PC-3 (cell line): ENCODE results near the gene PI4KA. TPM values are rescaled to one million over a fixed set of nuclear protein-coding genes. Genes with fewer than 3 reads are reported as not detected.
A peak's percentile ranks its signal among the peaks of the same experiment; 100 is the strongest.

Source experiments
- ATAC-seq: fragments of 200-7000 bp; cut with Tn5 transposase; 2 replicates; pipeline ENCODE4 v1.9.1; 2020; ENCODE audit warnings: mild to moderate bottlenecking, moderate library complexity
- Bru-seq: library from RNA; stranded (reverse); fragments of 400-500 nt; gene quantifications from one replicate; lab custom pipeline; 2021; lab: Mats Ljungman, UMichigan
- BruChase-seq, 2 experiments: library from RNA; stranded (reverse); fragments of 400-500 nt; gene quantifications; one replicate each; lab custom pipeline; 2021; lab: Mats Ljungman, UMichigan
- BruUV-seq: library from RNA; stranded (reverse); fragments of 400-500 nt; replicated peaks from 2 replicates; lab custom pipeline; 2021; lab: Mats Ljungman, UMichigan
- CTCF ChIA-PET: fragments of 300-600 bp; sonication (Branson Sonifier 250); formaldehyde crosslinking; loops from one replicate; lab custom pipeline; 2022; ENCODE audit warnings: antibody characterized with exemption; lab: Charles Lee
- POLR2A ChIA-PET: fragments of 300-600 bp; sonication (Branson Sonifier 250); formaldehyde crosslinking; loops from one replicate; lab custom pipeline; 2022; ENCODE audit warnings: antibody characterized with exemption; ENCODE audit not compliant: unreplicated experiment; lab: Charles Lee
- DNase-seq: peaks from one replicate; pipeline ENCODE4 v3.0.0-alpha.2; 2015
- H2AFZ ChIP-seq: fragments of 300-600 bp; sonication (generic); 2 replicates; pipeline ENCODE4 v1.6.0; 2016; ENCODE audit warnings: antibody characterized with exemption, low read length
- H3F3A ChIP-seq: fragments of 300-600 bp; sonication (generic); one replicate; pipeline ENCODE4 v1.6.0; 2017; ENCODE audit warnings: antibody characterized with exemption, low read length, control low read depth, mild to moderate bottlenecking; ENCODE audit not compliant: unreplicated experiment
- H3K27ac ChIP-seq: fragments of 300-600 bp; sonication (generic); 2 replicates; pipeline ENCODE4 v1.5.1; 2016; ENCODE audit warnings: mild to moderate bottlenecking, low read length
- H3K27me3 ChIP-seq: fragments of 300-600 bp; sonication (generic); 2 replicates; pipeline ENCODE4 v1.6.1; 2016; ENCODE audit warnings: low read length, mixed read lengths
- H3K36me3 ChIP-seq: fragments of 300-600 bp; sonication (generic); 2 replicates; pipeline ENCODE4 v1.6.1; 2016; ENCODE audit warnings: low read depth, mixed run types, low read length, mixed read lengths
- H3K4me1 ChIP-seq: fragments of 300-600 bp; sonication (generic); 2 replicates; pipeline ENCODE4 v1.5.1; 2016; ENCODE audit warnings: low read length; ENCODE audit not compliant: insufficient read depth
- H3K4me2 ChIP-seq: fragments of 300-600 bp; sonication (generic); 2 replicates; pipeline ENCODE4 v1.6.0; 2016; ENCODE audit warnings: low read length
- H3K4me3 ChIP-seq: fragments of 300-600 bp; sonication (generic); 2 replicates; pipeline ENCODE4 v1.5.1; 2016; ENCODE audit warnings: mild to moderate bottlenecking, low read length, mixed read lengths
- H3K79me2 ChIP-seq: fragments of 300-600 bp; sonication (generic); 2 replicates; pipeline ENCODE4 v1.6.1; 2017; ENCODE audit warnings: low read length, mixed read lengths
- H3K9ac ChIP-seq: fragments of 300-600 bp; sonication (generic); 2 replicates; pipeline ENCODE4 v1.6.0; 2016; ENCODE audit warnings: mild to moderate bottlenecking, low read length
- H3K9me2 ChIP-seq: fragments of 300-600 bp; sonication (generic); replicated peaks from 2 replicates; pipeline ENCODE4 v1.6.1; 2016; ENCODE audit warnings: mixed run types, low read length, mixed read lengths
- H3K9me3 ChIP-seq: fragments of 300-600 bp; sonication (generic); 2 replicates; pipeline ENCODE4 v1.6.1; 2016; ENCODE audit warnings: low read length, mixed read lengths
- H4K20me1 ChIP-seq: fragments of 300-600 bp; sonication (generic); 2 replicates; pipeline ENCODE4 v1.6.1; 2016; ENCODE audit warnings: low read length, mixed read lengths
- CTCF ChIP-seq: fragments of 300-600 bp; sonication (generic); conservative IDR thresholded peaks from 2 replicates; pipeline ENCODE4 v1.5.1; 2017; ENCODE audit warnings: antibody characterized with exemption, low read depth, mild to moderate bottlenecking, low read length
- EZH2 ChIP-seq: fragments of 300-600 bp; sonication (generic); IDR thresholded peaks from one replicate; pipeline ENCODE4 v1.6.1; 2017; ENCODE audit warnings: antibody characterized with exemption, mild to moderate bottlenecking, low read length; ENCODE audit not compliant: unreplicated experiment
- EZH2phosphoT487 ChIP-seq: fragments of 300-600 bp; sonication (generic); IDR thresholded peaks from 2 replicates; pipeline ENCODE4 v1.6.1; 2018; ENCODE audit warnings: mild to moderate bottlenecking, antibody characterized with exemption, low read length, borderline replicate concordance
- intact Hi-C: fragments of 100-400 bp; cut with micrococcal nuclease; formaldehyde crosslinking; loops from 2 replicates; pipeline ENCODE4 v1.9.0; 2023
- long read RNA-seq: library from polyadenylated mRNA; unstranded; transcript quantifications from one replicate; pipeline ENCODE4 v2.0.0, GENCODE V29; 2021; ENCODE audit not compliant: unreplicated experiment
- total RNA-seq: library from RNA; depleted of rRNA; stranded (reverse); fragments of >200 nt; gene quantifications from 2 replicates; pipeline ENCODE4 v1.2.3, GENCODE V29; 2014; rRNA removed

The PI4KA gene
- total RNA-seq, result 39.7 and 61.5 TPM in 2 replicates
- Bru-seq, nascent RNA, result percentile 62 among the genes with signal in this experiment
- percentile 71 among the genes with signal in this experiment for BruChase-seq, experiment 1, labeled RNA remaining after a 6-hour chase
- percentile 65 among the genes with signal in this experiment for BruChase-seq, experiment 2, labeled RNA remaining after a 2-hour chase
- long read RNA-seq, full-length matches to known transcripts, result 14 of 117 reads
- long read RNA-seq, partial matches to known transcripts, result 76 of 117 reads
- long read RNA-seq, other reads (novel, unspliced or antisense), result 27 of 117 reads

GRCh38 chr22:20858615-20859416, at the start of gene PI4KA, which contains the start of gene SNAP29:
Gene PI4KA, minus strand, starts transcription at chr22:20858811. Its CDS starts 86 bp downstream, at chr22:20858725.
Gene SNAP29, plus strand, starts transcription at chr22:20859007. Its CDS starts 104 bp downstream, at chr22:20859111.
- peak within 1 kb of the TSS; percentile 91 for H2AFZ ChIP-seq
- ChIA-PET POLR2A (no interaction called here), CTCF (no interaction called here)
- H3K4me3 ChIP-seq, result peak within 1 kb of the TSS; percentile 91
- peaks cover 56% of the 10 kb centered on the region for H3K79me2 ChIP-seq
- no peaks in the 10 kb centered on the region for H3K9me3 ChIP-seq
- H3K36me3 ChIP-seq, result no peaks in the 10 kb centered on the region
- H3K9ac ChIP-seq, result peak within 1 kb of the TSS; percentile 84
- H3K9me2 ChIP-seq, result no peaks in the 10 kb centered on the region
- H3K27me3 ChIP-seq, result no peaks in the 10 kb centered on the region
- H3K4me1 ChIP-seq, result peaks cover 18% of the 10 kb centered on the region
- no TSS peak for BruUV-seq
- peak; percentile 91 for ATAC-seq
- no peaks in the 10 kb centered on the region for H3F3A ChIP-seq
- intact Hi-C loops, result loop anchor here (10.0 kb wide), 1 partner anchor 54 kb away; no protein-coding TSS in a partner anchor
- TF ChIP-seq EZH2phosphoT487 (no peak), EZH2 (no peak), CTCF (no peak)
- peak; percentile 94 for DNase-seq
- H3K4me2 ChIP-seq, result peak within 1 kb of the TSS; percentile 93
- H4K20me1 ChIP-seq, result peaks cover 21% of the 10 kb centered on the region; the same call in 1 of the 2 replicates
- H3K27ac ChIP-seq, result peak within 1 kb of the TSS; percentile 41

GRCh38 chr22:20906387-20906767, 47.8 kb upstream of the PI4KA start:
- CTCF ChIA-PET, result no interaction called here
- BruUV-seq, result no TSS peak
- Histone ChIP-seq H2AFZ (no peak overlapping the region), H3K4me1 (peaks cover 24% of the 10 kb centered on the region), H3K9ac (no peak overlapping the region), H3K36me3 (no peaks in the 10 kb centered on the region), H3K9me3 (no peaks in the 10 kb centered on the region), H3K4me3 (no peak overlapping the region), H3K27ac (no peak overlapping the region), H3K27me3 (no peaks in the 10 kb centered on the region), H3K9me2 (no peaks in the 10 kb centered on the region), H3K79me2 (no peaks in the 10 kb centered on the region), H3K4me2 (no peak overlapping the region), H4K20me1 (no peaks in the 10 kb centered on the region), H3F3A (no peaks in the 10 kb centered on the region)
- no peak for DNase-seq
- POLR2A ChIA-PET, result no interaction called here
- TF ChIP-seq EZH2 (no peak), EZH2phosphoT487 (no peak)
- ATAC-seq, result no peak
- intact Hi-C loops, result no loop called here
